BLaER1 (cell line): ENCODE results near the gene NTRK2.
"Not testable (repeated sequence)": the region's sequence is repeated elsewhere in the genome, so short reads cannot be mapped to it uniquely, and the experiment has no call there.

Experiments
- H3K27ac ChIP-seq: shearing (Covaris generic); formaldehyde crosslinking; 2 replicates; pipeline ENCODE4 v1.8.1; 2022
- H3K27me3 ChIP-seq: shearing (Covaris generic); formaldehyde crosslinking; 2 replicates; pipeline ENCODE4 v1.8.1; 2022
- H3K36me3 ChIP-seq: shearing (Covaris generic); formaldehyde crosslinking; 2 replicates; pipeline ENCODE4 v1.8.1; 2022
- H3K4me1 ChIP-seq: shearing (Covaris generic); formaldehyde crosslinking; 2 replicates; pipeline ENCODE4 v1.8.1; 2022
- H3K4me2 ChIP-seq: shearing (Covaris generic); formaldehyde crosslinking; 2 replicates; pipeline ENCODE4 v1.8.1; 2022
- H3K4me3 ChIP-seq: shearing (Covaris generic); formaldehyde crosslinking; 2 replicates; pipeline ENCODE4 v1.8.1; 2022
- H3K9ac ChIP-seq: shearing (Covaris generic); formaldehyde crosslinking; 2 replicates; pipeline ENCODE4 v1.8.1; 2022
- H3K9me3 ChIP-seq: shearing (Covaris generic); formaldehyde crosslinking; 2 replicates; pipeline ENCODE4 v1.8.1; 2022
- H4K20me1 ChIP-seq: shearing (Covaris generic); formaldehyde crosslinking; 2 replicates; pipeline ENCODE4 v1.8.1; 2022
- Cebpa-rat ChIP-seq: shearing (Covaris generic); IDR thresholded peaks from 2 replicates; pipeline ENCODE4 v1.8.1; 2022

The NTRK2 gene

GRCh38 chr9:85064811-85065371, 395.4 kb downstream of the NTRK2 start:
- no peaks in the 10 kb centered on the region for H3K9me3 ChIP-seq
- H3K27ac ChIP-seq = no peak overlapping the region
- no peak overlapping the region for H3K4me3 ChIP-seq
- H3K36me3 ChIP-seq = no peaks in the 10 kb centered on the region
- no peak for TF ChIP-seq Cebpa-rat
- no peak overlapping the region for H3K9ac ChIP-seq
- no peak overlapping the region for H3K4me2 ChIP-seq
- no peaks in the 10 kb centered on the region for H4K20me1 ChIP-seq
- H3K4me1 ChIP-seq = no peaks in the 10 kb centered on the region
- no peaks in the 10 kb centered on the region for H3K27me3 ChIP-seq

- no peak for TF ChIP-seq Cebpa-rat
- H3K4me3 ChIP-seq = no peak overlapping the region
- no peaks in the 10 kb centered on the region for H3K4me1 ChIP-seq
- H3K36me3 ChIP-seq = no peaks in the 10 kb centered on the region
- no peak overlapping the region for H3K4me2 ChIP-seq
- no peaks in the 10 kb centered on the region for H3K27me3 ChIP-seq
- no peak overlapping the region for H3K9ac ChIP-seq
- H4K20me1 ChIP-seq = no peaks in the 10 kb centered on the region
- H3K9me3 ChIP-seq = no peaks in the 10 kb centered on the region
- H3K27ac ChIP-seq = no peak overlapping the region
These were observed 398.3 kb downstream of the NTRK2 start for GRCh38 chr9:85067792-85068191.

- H3K4me3 ChIP-seq, H4K20me1 ChIP-seq, H3K27ac ChIP-seq: not testable (repeated sequence)
These were observed 399.9 kb downstream of the NTRK2 start for GRCh38 chr9:85069421-85069820.

More at GRCh38 chr9:85069421-85069820, 399.9 kb downstream of the NTRK2 start:
- not testable (repeated sequence) for H3K36me3 ChIP-seq, H3K4me2 ChIP-seq, H3K9ac ChIP-seq, H3K4me1 ChIP-seq, H3K27me3 ChIP-seq, H3K9me3 ChIP-seq
